IPS-11a (cell line): ENCODE measurements around the gene HARBI1.

Source experiments
- H3K4me3 ChIP-seq: one replicate; pipeline ENCODE4 v1.5.1; 2013; ENCODE audit warnings: low read depth, low read length, control low read depth

The HARBI1 gene

GRCh38 chr11:46635557-46636139 lies 18.6 kb upstream of the HARBI1 start:
- no peak overlapping the region for H3K4me3 ChIP-seq

GRCh38 chr11:46633291-46634217 lies 16.5 kb upstream of the HARBI1 start:
- no peak overlapping the region for H3K4me3 ChIP-seq

DNA sequence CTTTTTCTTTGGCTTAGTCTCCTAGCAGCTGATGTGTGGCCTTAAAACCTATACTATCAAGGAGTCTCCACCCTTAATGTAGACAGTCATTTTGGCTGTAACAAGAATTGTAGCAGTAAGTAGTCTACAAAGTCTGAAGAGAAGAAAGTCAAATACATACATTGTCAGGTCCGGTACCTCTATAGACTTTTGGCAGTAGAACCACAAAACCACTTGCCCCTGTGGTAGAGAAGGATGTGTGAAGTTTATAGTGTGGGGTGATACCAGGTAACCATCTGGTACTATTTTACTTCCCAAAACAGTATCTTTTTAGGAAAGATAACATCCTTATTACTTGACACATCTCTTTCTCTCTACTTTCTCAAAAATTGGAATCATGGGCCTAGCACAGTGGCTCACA lies 15.5 kb upstream of the HARBI1 start:
- H3K4me3 ChIP-seq = no peak overlapping the region

GRCh38 chr11:46631676-46632075 lies 14.6 kb upstream of the HARBI1 start:
- no peak overlapping the region for H3K4me3 ChIP-seq

DNA sequence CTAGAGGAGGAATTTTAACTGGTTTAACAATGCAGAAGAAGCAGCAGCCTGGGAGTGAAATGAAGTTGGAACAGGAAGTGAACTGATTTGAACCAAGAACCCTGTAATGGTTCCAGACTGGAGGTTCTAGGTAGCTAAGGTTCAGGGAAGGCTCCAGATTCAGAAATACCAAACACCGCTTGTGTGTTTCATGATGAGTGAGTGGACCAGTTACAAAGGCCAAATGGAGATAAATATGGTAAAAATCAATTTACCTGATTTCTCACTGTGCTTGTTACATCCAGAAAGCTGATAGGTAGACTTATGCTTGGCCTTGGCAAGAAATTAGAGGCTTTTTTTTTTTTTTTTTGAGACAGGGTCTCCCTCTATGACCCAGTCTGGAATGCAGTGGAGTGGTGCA lies 13.2 kb upstream of the HARBI1 start:
- no peak overlapping the region for H3K4me3 ChIP-seq

- no peak overlapping the region for H3K4me3 ChIP-seq
These were observed 11.9 kb upstream of the HARBI1 start for GRCh38 chr11:46628961-46629360.

DNA sequence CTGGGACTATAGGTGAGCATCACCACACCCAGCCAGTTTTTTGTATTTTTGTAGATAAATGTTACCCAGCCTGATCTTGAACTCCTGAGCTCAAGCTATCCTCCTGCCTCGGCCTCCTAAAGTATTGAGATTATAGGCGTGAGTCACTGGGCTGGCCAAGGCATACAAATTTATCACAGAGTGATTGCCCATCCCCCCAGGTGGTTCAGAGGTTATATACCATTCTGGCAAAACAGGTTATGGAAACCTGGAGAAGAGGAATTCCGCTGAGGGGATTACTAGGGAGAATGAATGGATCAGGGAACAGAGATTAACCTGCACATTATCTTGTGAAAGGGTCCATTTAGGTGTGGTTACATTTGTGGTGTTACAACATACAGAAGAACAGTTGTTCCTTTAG lies 8.4 kb upstream of the HARBI1 start:
- no peak overlapping the region for H3K4me3 ChIP-seq

DNA sequence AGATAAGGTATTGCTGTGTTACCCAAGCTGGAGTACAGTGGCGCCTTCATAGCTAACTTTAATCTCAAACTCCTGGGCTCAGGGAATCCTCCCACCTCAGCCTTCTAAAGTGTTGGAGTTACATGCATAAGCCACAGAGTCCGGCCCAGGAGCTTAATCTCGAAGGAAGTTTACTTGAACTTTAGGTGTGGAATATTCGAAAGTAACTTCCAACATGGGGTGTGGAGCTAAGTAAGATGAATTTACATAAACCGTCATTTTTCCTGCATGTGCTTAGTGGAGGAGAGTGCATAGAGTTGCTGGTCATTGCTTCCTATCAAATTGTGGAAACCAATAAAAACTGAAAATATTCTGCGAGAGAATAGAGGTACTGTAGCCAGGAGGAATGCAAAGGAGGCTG lies 1.8 kb upstream of the HARBI1 start:
- H3K4me3 ChIP-seq = no peak overlapping the region

DNA sequence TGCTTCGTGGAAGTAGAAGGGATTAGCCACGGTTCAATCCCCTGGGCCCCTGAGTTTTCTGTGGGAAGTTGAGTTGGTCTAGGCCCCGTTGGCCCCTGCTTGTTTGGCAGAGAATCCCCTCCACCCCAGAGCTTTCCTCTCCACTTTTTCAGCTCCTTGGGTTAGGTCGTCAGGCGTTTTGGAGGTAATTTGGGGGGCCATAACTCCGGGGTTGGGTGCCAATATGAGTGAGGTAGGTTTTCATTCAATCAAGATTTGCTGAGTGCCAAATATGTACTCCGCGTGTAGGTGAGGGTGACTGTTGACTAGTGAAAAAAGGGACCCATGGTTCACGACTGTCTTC lies 916 bp upstream of the HARBI1 start:
- peak overlapping the region; percentile 97 for H3K4me3 ChIP-seq

GRCh38 chr11:46616551-46617133 lies 385 bp downstream of the HARBI1 start:
- H3K4me3 ChIP-seq = peak overlapping the region; percentile 97

- H3K4me3 ChIP-seq = no peak overlapping the region
These were observed 1.3 kb downstream of the HARBI1 start for GRCh38 chr11:46615756-46616155.

- H3K4me3 ChIP-seq = no peak overlapping the region
These were observed 4.7 kb downstream of the HARBI1 start for GRCh38 chr11:46612326-46612725.

DNA sequence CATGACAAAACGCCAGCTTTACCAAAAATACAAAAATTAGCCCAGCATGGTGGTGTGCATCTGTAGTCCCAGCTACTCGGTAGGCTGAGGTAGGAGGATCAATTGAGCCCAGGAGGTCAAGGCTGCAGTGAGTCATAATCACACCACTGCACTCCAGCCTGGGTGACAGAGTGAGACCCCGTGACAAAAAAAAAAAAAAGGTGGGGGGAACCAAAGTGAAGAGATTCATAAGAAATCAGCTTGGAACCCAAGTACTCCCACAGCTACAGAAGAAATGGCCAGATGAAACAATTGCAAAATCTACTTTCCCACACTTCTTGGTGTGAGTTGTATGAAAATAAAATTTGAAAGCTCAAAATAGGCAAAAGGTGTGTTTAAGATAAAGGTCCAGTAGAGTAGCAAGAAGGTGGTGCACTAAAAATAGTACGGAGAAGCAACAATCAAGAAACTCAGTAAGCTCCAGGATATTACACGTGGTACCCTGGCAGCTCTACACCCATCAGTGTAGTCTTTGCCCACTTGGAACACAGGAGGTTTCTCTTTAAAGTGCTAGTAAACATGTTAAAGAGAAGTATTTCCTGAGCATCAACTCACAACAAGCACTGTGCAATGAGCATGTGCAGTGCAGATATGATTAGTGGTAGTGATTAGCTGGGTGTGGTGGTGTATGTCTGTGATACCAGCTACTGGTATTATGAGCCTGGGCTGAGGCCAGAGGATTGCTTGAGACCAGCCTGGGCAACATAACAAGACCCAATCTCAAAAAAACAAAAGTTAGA lies 5.3 kb downstream of the HARBI1 start:
- no peak overlapping the region for H3K4me3 ChIP-seq

DNA sequence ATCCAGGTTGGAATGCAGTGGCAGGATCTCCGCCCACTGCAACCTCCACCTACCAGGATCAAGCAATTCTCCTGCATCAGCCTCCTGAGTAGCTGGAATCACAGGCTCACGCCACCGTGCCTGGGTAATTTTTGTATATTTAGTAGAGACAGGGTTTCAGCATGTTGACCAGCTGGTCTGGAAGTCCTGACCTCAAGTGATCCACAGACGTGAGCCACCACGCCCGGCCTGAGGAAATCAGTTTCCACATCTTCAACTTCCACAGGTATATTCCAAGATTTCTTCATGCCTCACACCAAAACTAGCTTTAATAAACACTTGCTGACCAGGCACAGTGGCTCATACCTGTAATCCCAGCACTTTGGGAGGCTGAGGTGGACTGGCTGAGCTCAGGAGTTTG lies 7.6 kb downstream of the HARBI1 start:
- no peak overlapping the region for H3K4me3 ChIP-seq

DNA sequence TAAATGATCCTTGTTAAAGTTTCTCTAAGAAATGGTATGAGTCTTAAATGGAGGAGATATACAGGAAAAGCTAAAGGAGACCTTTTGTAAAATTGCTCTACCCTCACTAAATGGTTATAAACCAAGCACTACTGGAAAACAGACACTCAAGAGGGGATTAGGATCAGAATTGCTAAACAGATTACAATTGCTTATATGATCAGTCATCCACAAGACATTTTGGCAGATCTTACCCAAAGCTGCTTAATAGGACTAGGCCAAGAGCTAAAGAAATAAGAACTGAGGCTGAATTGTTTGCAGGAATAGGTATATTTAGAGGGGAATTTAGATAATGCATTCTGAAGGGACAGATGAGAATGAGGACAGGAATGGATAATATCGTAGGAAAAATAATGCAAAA lies 9.5 kb downstream of the HARBI1 start:
- no peak overlapping the region for H3K4me3 ChIP-seq

GRCh38 chr11:46604796-46605195 lies 12.2 kb downstream of the HARBI1 start:
- H3K4me3 ChIP-seq = no peak overlapping the region

- H3K4me3 ChIP-seq = no peak overlapping the region
These were observed 13.2 kb downstream of the HARBI1 start for GRCh38 chr11:46603704-46604308.

- no peak overlapping the region for H3K4me3 ChIP-seq
These were observed 15.9 kb downstream of the HARBI1 start for GRCh38 chr11:46601129-46601528.

- H3K4me3 ChIP-seq = no peak overlapping the region
These were observed 16.6 kb downstream of the HARBI1 start for GRCh38 chr11:46600194-46600960.
